Measurements from ENCODE around the gene SLC36A3.
"Not testable (repeated sequence)": the region's sequence is repeated elsewhere in the genome, so short reads cannot be mapped to it uniquely, and the experiment has no call there.

SLC36A3 gene

GRCh38 chr5:151262532-151262931 lies 41.0 kb downstream of the SLC36A3 start:
- Histone ChIP-seq H3K27ac (ENCODE audit: low read depth, low read length) (no peak overlapping the region), H3K4me1 (ENCODE audit: control insufficient read depth, insufficient read depth, low read length, unreplicated experiment) (peaks cover 12% of the 10 kb centered on the region), H3K27me3 (ENCODE audit: insufficient read depth, low read length) (no peaks in the 10 kb centered on the region), H3K4me3 (ENCODE audit: low read depth, low read length) (no peak overlapping the region), H3K36me3 (ENCODE audit: insufficient read depth, low read length) (no peaks in the 10 kb centered on the region), H3K79me2 (ENCODE audit: control insufficient read depth, insufficient read depth, low read length, unreplicated experiment) (no peaks in the 10 kb centered on the region), H2AFZ (ENCODE audit: low read length, unreplicated experiment) (no peak overlapping the region)

GRCh38 chr5:151259931-151260330 lies 43.6 kb downstream of the SLC36A3 start:
- Histone ChIP-seq H3K27ac (ENCODE audit: low read depth, low read length) (no peak overlapping the region), H2AFZ (ENCODE audit: low read length, unreplicated experiment) (no peak overlapping the region), H3K4me1 (ENCODE audit: control insufficient read depth, insufficient read depth, low read length, unreplicated experiment) (peaks cover 12% of the 10 kb centered on the region), H3K36me3 (ENCODE audit: insufficient read depth, low read length) (no peaks in the 10 kb centered on the region), H3K27me3 (ENCODE audit: insufficient read depth, low read length) (no peaks in the 10 kb centered on the region), H3K79me2 (ENCODE audit: control insufficient read depth, insufficient read depth, low read length, unreplicated experiment) (peaks cover 3% of the 10 kb centered on the region), H3K4me3 (ENCODE audit: low read depth, low read length) (no peak overlapping the region)

- no peaks in the 10 kb centered on the region for H3K36me3 ChIP-seq (ENCODE audit: insufficient read depth, low read length)
- no peak overlapping the region for H3K27ac ChIP-seq (ENCODE audit: low read depth, low read length)
- no peaks in the 10 kb centered on the region for H3K27me3 ChIP-seq (ENCODE audit: insufficient read depth, low read length)
- no peak overlapping the region for H3K4me3 ChIP-seq (ENCODE audit: low read depth, low read length)
- H3K79me2 ChIP-seq (ENCODE audit: control insufficient read depth, insufficient read depth, low read length, unreplicated experiment) = peaks cover 4% of the 10 kb centered on the region
- no peak overlapping the region for H2AFZ ChIP-seq (ENCODE audit: low read length, unreplicated experiment)
- peaks cover 14% of the 10 kb centered on the region for H3K4me1 ChIP-seq (ENCODE audit: control insufficient read depth, insufficient read depth, low read length, unreplicated experiment)
These were observed 44.8 kb downstream of the SLC36A3 start for GRCh38 chr5:151258816-151259215.

- H2AFZ ChIP-seq (ENCODE audit: low read length, unreplicated experiment) = no peak overlapping the region
- no peaks in the 10 kb centered on the region for H3K27me3 ChIP-seq (ENCODE audit: insufficient read depth, low read length)
- H3K79me2 ChIP-seq (ENCODE audit: control insufficient read depth, insufficient read depth, low read length, unreplicated experiment) = peaks cover 4% of the 10 kb centered on the region
- no peaks in the 10 kb centered on the region for H3K36me3 ChIP-seq (ENCODE audit: insufficient read depth, low read length)
- H3K4me1 ChIP-seq (ENCODE audit: control insufficient read depth, insufficient read depth, low read length, unreplicated experiment) = peaks cover 10% of the 10 kb centered on the region
- no peak overlapping the region for H3K27ac ChIP-seq (ENCODE audit: low read depth, low read length)
- no peak overlapping the region for H3K4me3 ChIP-seq (ENCODE audit: low read depth, low read length)
These were observed 45.4 kb downstream of the SLC36A3 start for GRCh38 chr5:151258201-151258611.

GRCh38 chr5:151257731-151258181 lies 45.8 kb downstream of the SLC36A3 start:
- H3K36me3 ChIP-seq (ENCODE audit: insufficient read depth, low read length) = no peaks in the 10 kb centered on the region
- peaks cover 4% of the 10 kb centered on the region for H3K79me2 ChIP-seq (ENCODE audit: control insufficient read depth, insufficient read depth, low read length, unreplicated experiment)
- H3K27me3 ChIP-seq (ENCODE audit: insufficient read depth, low read length) = no peaks in the 10 kb centered on the region
- H3K4me3 ChIP-seq (ENCODE audit: low read depth, low read length) = no peak overlapping the region
- H2AFZ ChIP-seq (ENCODE audit: low read length, unreplicated experiment) = no peak overlapping the region
- no peak overlapping the region for H3K27ac ChIP-seq (ENCODE audit: low read depth, low read length)
- peaks cover 10% of the 10 kb centered on the region for H3K4me1 ChIP-seq (ENCODE audit: control insufficient read depth, insufficient read depth, low read length, unreplicated experiment)

GRCh38 chr5:151255621-151256286 lies 47.8 kb downstream of the SLC36A3 start:
- Histone ChIP-seq H3K4me1 (ENCODE audit: control insufficient read depth, insufficient read depth, low read length, unreplicated experiment) (peaks cover 14% of the 10 kb centered on the region), H3K36me3 (ENCODE audit: insufficient read depth, low read length) (no peaks in the 10 kb centered on the region), H3K4me3 (ENCODE audit: low read depth, low read length) (no peak overlapping the region), H3K27me3 (ENCODE audit: insufficient read depth, low read length) (no peaks in the 10 kb centered on the region), H3K27ac (ENCODE audit: low read depth, low read length) (no peak overlapping the region), H2AFZ (ENCODE audit: low read length, unreplicated experiment) (no peak overlapping the region), H3K79me2 (ENCODE audit: control insufficient read depth, insufficient read depth, low read length, unreplicated experiment) (peaks cover 4% of the 10 kb centered on the region)

- not testable (repeated sequence) for H3K79me2 ChIP-seq (ENCODE audit: control insufficient read depth, insufficient read depth, low read length, unreplicated experiment); H2AFZ ChIP-seq (ENCODE audit: low read length, unreplicated experiment); H3K36me3 ChIP-seq (ENCODE audit: insufficient read depth, low read length); H3K4me3 ChIP-seq (ENCODE audit: low read depth, low read length); H3K27ac ChIP-seq (ENCODE audit: low read depth, low read length); H3K27me3 ChIP-seq (ENCODE audit: insufficient read depth, low read length)
- peaks cover 14% of the 10 kb centered on the region for H3K4me1 ChIP-seq (ENCODE audit: control insufficient read depth, insufficient read depth, low read length, unreplicated experiment)
These were observed 48.6 kb downstream of the SLC36A3 start for GRCh38 chr5:151254990-151255389.

GRCh38 chr5:151254556-151254955 lies 49.0 kb downstream of the SLC36A3 start:
- H3K27ac ChIP-seq (ENCODE audit: low read depth, low read length) = no peak overlapping the region
- peaks cover 4% of the 10 kb centered on the region for H3K79me2 ChIP-seq (ENCODE audit: control insufficient read depth, insufficient read depth, low read length, unreplicated experiment)
- H3K4me3 ChIP-seq (ENCODE audit: low read depth, low read length) = no peak overlapping the region; the same call in 1 of the 2 replicates
- no peaks in the 10 kb centered on the region for H3K36me3 ChIP-seq (ENCODE audit: insufficient read depth, low read length)
- peaks cover 14% of the 10 kb centered on the region for H3K4me1 ChIP-seq (ENCODE audit: control insufficient read depth, insufficient read depth, low read length, unreplicated experiment)
- no peaks in the 10 kb centered on the region for H3K27me3 ChIP-seq (ENCODE audit: insufficient read depth, low read length)
- H2AFZ ChIP-seq (ENCODE audit: low read length, unreplicated experiment) = no peak overlapping the region

GRCh38 chr5:151253605-151253950 lies 50.0 kb downstream of the SLC36A3 start:
- Histone ChIP-seq H3K27ac (ENCODE audit: low read depth, low read length) (no peak overlapping the region), H3K79me2 (ENCODE audit: control insufficient read depth, insufficient read depth, low read length, unreplicated experiment) (peaks cover 4% of the 10 kb centered on the region), H3K4me1 (ENCODE audit: control insufficient read depth, insufficient read depth, low read length, unreplicated experiment) (peaks cover 14% of the 10 kb centered on the region)

GRCh38 chr5:151252762-151253604 lies 50.6 kb downstream of the SLC36A3 start, which contains the start of gene GM2A:
Gene GM2A, plus strand, starts transcription at chr5:151253185. Its CDS starts 32 bp downstream, at chr5:151253217.
- peaks cover 14% of the 10 kb centered on the region for H3K4me1 ChIP-seq (ENCODE audit: control insufficient read depth, insufficient read depth, low read length, unreplicated experiment)

More at GRCh38 chr5:151253605-151253950, 50.0 kb downstream of the SLC36A3 start:
- Histone ChIP-seq H2AFZ (ENCODE audit: low read length, unreplicated experiment) (peak overlapping the region; percentile 100), H3K36me3 (ENCODE audit: insufficient read depth, low read length) (no peaks in the 10 kb centered on the region), H3K27me3 (ENCODE audit: insufficient read depth, low read length) (0 out of 2 replicates have a peak, but pooled peaks cover 6% of the 10 kb centered on the region), H3K4me3 (ENCODE audit: low read depth, low read length) (peak overlapping the region; percentile 92)

More at GRCh38 chr5:151252762-151253604, 50.6 kb downstream of the SLC36A3 start, which contains the start of gene GM2A:
- H3K36me3 ChIP-seq (ENCODE audit: insufficient read depth, low read length) = no peaks in the 10 kb centered on the region
- peaks cover 4% of the 10 kb centered on the region for H3K79me2 ChIP-seq (ENCODE audit: control insufficient read depth, insufficient read depth, low read length, unreplicated experiment)
- H3K27ac ChIP-seq (ENCODE audit: low read depth, low read length) = no peak within 1 kb of the TSS
- peak within 1 kb of the TSS; percentile 100 for H2AFZ ChIP-seq (ENCODE audit: low read length, unreplicated experiment)
- H3K27me3 ChIP-seq (ENCODE audit: insufficient read depth, low read length) = peaks cover 8% of the 10 kb centered on the region; the same call in 1 of the 2 replicates
- peak within 1 kb of the TSS; percentile 92 for H3K4me3 ChIP-seq (ENCODE audit: low read depth, low read length)
